Embryonic facial prominence (tissue), 1 donor: Measurements from ENCODE around the gene NRTN.
"Not testable (repeated sequence)": the region's sequence is repeated elsewhere in the genome, so short reads cannot be mapped to it uniquely, and the experiment has no call there.

Experiments used
- DNase-seq: peaks from one replicate; pipeline ENCODE4 v3.0.0-alpha.2; 2016; ENCODE audit errors: extremely low spot score

The NRTN gene

DNA sequence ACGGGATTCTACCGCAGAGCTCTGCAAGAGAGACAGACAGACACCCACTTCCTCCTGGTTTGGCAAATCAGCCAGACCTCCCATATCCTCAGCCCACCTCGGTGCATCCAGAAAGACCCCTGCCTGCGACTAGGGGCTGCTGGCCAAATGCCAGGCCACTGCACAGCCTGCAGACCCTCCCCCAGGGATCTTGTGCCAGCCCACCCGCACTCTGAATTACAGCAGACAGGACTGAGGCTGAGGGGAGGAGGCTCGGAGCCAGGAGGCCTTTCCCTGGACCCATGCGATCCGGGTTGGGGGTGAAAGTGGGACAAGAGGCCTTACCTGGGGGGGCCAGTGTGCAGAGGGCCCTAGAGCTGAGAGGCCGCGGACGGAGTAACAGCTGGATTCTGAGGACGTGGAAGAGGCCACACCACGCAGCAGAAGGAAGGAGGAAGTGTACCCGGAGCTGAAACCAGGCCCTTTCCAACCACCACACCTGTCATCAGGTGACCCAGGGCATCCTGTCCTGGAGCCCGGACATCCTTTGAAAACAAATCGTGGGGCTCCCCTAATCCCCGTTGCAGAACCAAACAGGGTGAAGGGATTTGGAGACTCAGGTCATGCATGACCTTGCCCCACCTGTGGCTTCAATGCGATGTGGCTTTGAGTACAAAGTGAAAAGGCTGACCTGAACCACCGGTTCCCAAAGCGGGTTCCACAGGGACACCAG, 33.6 kb downstream of the NRTN start:
- DNase-seq = no peak

DNA sequence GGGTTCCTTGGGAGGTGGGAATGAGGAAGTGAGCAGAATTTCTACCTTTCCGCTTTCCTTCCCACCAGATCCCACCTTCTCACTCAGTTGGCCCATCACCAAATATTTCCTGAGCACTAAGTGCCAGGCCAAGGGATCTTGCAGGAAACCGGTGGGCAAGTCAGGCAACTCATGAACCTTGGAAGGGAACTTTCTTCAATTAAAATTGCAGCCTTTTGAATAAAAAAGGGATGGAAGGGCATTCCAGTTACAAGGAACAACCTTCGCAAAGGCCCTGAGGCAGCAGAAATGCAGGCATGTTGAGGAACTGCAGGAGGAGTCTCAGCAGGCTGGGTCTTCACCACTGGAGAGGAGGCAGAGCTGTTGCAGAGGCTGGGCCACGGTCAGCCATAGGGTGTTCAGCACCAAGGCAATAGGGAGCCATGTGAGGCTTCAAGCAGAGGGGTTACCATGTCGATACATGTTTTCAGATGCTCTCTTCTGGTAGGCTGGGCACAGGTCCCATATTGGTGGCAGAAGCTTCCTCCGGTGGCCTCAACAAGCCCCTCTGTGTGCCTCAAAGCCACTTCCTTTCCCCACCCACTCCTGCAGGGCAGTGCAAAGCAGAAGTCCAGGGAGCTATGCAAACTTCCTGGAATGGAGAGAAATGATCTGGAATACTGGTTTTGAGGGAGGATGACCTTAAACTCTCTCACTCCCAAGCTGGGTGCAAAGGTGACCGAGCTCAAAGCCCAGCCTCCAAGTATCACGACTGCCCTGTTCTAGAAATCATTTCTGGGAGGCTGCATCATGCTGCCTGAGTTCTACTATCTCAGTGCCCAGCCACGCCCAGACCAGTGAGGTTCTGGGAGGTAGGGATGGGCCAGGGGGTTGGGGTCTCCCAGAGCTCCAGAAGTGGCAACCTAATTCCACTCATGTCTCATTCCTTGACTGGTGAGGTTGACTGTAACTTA, 34.5 kb downstream of the NRTN start, which contains the start of gene FUT6:
TSS of gene FUT6 (minus strand) at position 638 of the 953 bp plus-strand sequence. CDS start 7,135 bp downstream, outside the sequence.
- no peak for DNase-seq

- not testable (repeated sequence) for DNase-seq
Observed at GRCh38 chr19:5841735-5842111, 36.9 kb downstream of the NRTN start.

- no peak for DNase-seq
Observed at GRCh38 chr19:5843295-5843927, 38.5 kb downstream of the NRTN start.

DNA sequence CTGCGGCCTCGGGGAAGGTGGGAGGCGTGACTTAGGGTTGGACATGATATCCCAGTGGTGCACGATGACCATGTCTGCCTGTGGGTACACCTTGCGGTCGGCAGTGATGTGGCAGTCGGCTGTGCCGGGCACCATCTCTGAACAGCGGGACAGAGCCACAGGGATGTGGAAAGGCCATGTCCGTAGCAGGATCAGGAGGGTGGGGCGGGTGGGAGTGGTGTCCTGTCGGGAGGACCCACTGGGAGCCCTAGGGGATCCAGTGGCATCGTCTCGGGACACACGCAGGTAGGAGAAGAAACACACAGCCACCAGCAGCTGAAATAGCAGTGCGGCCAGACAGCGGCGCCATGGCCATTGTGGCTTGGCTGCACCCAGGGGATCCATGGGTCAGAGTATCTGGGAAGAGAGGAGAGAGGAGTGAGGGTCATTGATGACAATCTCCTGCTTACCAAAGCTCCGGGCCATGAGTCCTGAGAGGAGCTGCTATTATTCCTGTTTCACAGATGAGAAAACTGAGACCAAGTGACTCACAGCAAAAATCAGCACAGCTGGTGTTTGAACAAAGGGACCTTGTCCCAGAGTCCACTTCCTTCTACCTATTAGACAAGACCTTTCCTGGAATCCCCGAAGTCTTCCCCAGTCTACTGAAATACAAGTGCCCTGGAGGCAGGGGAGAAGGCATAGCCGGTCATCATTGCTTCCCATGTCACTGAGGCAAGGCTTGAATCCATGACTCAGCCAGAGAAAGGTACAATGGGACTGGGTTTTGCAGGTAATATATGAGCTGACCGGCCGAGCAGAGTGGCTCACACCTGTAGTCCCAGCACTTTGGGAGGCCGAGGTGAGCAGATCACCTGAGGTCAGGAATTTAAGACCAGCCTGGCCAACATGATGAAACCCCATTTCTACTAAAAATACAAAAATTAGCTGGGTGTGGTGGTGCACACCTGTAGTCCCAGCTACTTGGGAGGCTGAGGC, 39.9 kb downstream of the NRTN start:
- no peak for DNase-seq

- not testable (repeated sequence) for DNase-seq
Observed at GRCh38 chr19:5847846-5848245, 43.0 kb downstream of the NRTN start.

DNA sequence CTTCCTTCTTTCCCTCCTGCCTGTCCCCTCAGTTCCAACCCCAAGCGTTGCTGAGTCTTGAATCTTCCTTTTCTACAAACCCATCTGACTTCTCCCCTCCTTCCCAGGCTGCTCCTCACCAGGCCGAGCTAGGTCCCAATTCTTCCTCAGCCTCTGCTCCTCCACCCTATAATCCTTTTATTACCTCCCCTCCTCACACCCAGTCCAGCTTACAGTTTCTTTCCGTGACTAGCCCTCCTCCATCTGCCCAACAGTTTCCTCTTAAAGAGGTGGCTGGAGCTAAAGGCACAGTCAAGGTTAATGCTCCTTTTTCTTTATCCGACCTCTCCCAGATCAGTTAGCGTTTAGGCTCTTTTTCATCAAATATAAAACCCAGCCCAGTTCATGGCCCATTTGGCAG, 43.8 kb downstream of the NRTN start:
- DNase-seq = not testable (repeated sequence)

- DNase-seq = no peak
Observed at GRCh38 chr19:5850189-5850588, 45.3 kb downstream of the NRTN start.

- DNase-seq = no peak
Observed at GRCh38 chr19:5850743-5851293, 46.0 kb downstream of the NRTN start.

GRCh38 chr19:5851302-5851701, 46.4 kb downstream of the NRTN start, which contains the start of gene FUT3:
Gene FUT3 (minus strand): TSS chr19:5851449.
- DNase-seq = no peak

- not testable (repeated sequence) for DNase-seq
Observed at GRCh38 chr19:5854121-5854520, 49.3 kb downstream of the NRTN start.

- DNase-seq = not testable (repeated sequence)
Observed at GRCh38 chr19:5855151-5855550, 50.3 kb downstream of the NRTN start.

GRCh38 chr19:5857203-5858081, 52.6 kb downstream of the NRTN start:
- no peak for DNase-seq

GRCh38 chr19:5863030-5863665, 58.3 kb downstream of the NRTN start:
- no peak for DNase-seq

GRCh38 chr19:5864013-5864720, 59.3 kb downstream of the NRTN start:
- no peak for DNase-seq

GRCh38 chr19:5864725-5865486, 60.0 kb downstream of the NRTN start:
- DNase-seq = no peak

GRCh38 chr19:5865772-5866171, 60.9 kb downstream of the NRTN start:
- DNase-seq = no peak
